Stimulated activated naive CD8-positive, alpha-beta T cell treated with anti-CD3 and anti-CD28 coated beads, Interleukin-15, Interleukin-2, amounts not matched to agents 100 ng/mL and 50 ng/mL, for 24 hours (primary cell): ENCODE measurements around the gene GP9.
A peak's percentile ranks its signal among the peaks of the same experiment; 100 is the strongest.
"Not testable (repeated sequence)": the region's sequence is repeated elsewhere in the genome, so short reads cannot be mapped to it uniquely, and the experiment has no call there.

Experiments used
- H3K27ac Mint-ChIP-seq: one replicate; pipeline ENCODE4 v1.8.0; 2021; ENCODE audit warnings: mild to moderate bottlenecking, mixed read lengths
- H3K27me3 Mint-ChIP-seq: one replicate; pipeline ENCODE4 v1.8.0; 2021; ENCODE audit warnings: mixed read lengths
- H3K36me3 Mint-ChIP-seq: one replicate; pipeline ENCODE4 v1.8.0; 2021; ENCODE audit warnings: low read depth, mixed read lengths
- H3K4me1 Mint-ChIP-seq: one replicate; pipeline ENCODE4 v1.8.0; 2021; ENCODE audit warnings: low read depth, mixed read lengths
- H3K4me3 Mint-ChIP-seq: one replicate; pipeline ENCODE4 v1.8.0; 2021; ENCODE audit warnings: mild to moderate bottlenecking, mixed read lengths
- H3K9me3 Mint-ChIP-seq: one replicate; pipeline ENCODE4 v1.8.0; 2021; ENCODE audit warnings: mixed read lengths

Gene GP9

GRCh38 chr3:129101370-129102138, 41.0 kb downstream of the GP9 start:
- peaks cover 67% of the 10 kb centered on the region for H3K4me1 Mint-ChIP-seq
- H3K9me3 Mint-ChIP-seq: no peaks in the 10 kb centered on the region
- H3K27me3 Mint-ChIP-seq: no peaks in the 10 kb centered on the region
- H3K36me3 Mint-ChIP-seq: peaks cover 44% of the 10 kb centered on the region
- no peak overlapping the region for H3K4me3 Mint-ChIP-seq
- peak overlapping the region; percentile 68 for H3K27ac Mint-ChIP-seq

DNA sequence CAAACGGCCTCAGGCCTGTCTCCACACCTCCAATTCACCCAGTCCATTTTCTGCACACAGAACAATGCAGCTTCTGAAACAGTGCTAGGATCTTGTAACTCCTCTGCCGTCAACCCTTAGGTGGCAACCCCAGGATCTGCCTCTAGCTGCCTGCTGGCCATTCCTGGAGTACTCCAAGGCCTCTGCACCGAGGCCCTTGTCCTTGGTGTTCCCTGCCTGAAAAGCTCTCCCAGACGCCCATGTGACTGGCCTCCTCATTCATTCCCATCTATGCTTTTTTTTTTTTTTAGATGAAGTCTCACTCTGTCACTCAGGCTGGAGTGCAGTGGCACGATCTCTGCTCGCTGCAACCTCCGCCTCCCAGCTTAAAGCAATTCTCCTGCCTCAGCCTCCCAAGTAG, 42.7 kb downstream of the GP9 start:
- Mint-ChIP-seq H3K36me3 (peaks cover 40% of the 10 kb centered on the region), H3K4me1 (peaks cover 69% of the 10 kb centered on the region), H3K9me3 (no peaks in the 10 kb centered on the region), H3K27ac (no peak overlapping the region), H3K4me3 (no peak overlapping the region), H3K27me3 (no peaks in the 10 kb centered on the region)

DNA sequence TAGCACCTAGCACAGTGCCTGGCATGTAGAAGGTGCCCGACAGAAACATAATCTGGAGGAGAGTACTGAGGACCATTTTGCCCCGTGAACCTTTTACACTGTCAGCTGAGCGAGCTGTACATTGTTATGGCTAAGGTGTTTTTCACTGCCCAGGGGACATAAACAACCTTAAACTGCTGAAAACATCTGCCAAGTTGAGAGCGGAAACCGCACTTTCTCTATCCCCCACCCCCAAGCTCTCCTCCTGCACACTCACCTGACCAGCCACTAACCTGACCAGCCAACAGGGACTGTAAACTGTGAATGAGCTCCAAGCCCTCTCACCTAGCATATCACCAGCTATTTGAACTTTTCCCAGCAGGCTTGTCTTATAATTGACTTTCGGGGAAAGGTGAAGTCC, 43.5 kb downstream of the GP9 start:
- Mint-ChIP-seq H3K9me3 (no peaks in the 10 kb centered on the region), H3K27ac (peak overlapping the region; percentile 64), H3K4me3 (no peak overlapping the region), H3K4me1 (peaks cover 73% of the 10 kb centered on the region), H3K27me3 (no peaks in the 10 kb centered on the region), H3K36me3 (peaks cover 43% of the 10 kb centered on the region)

GRCh38 chr3:129104498-129105079, 44.0 kb downstream of the GP9 start:
- Mint-ChIP-seq H3K27ac (peak overlapping the region; percentile 64), H3K36me3 (peaks cover 41% of the 10 kb centered on the region), H3K9me3 (no peaks in the 10 kb centered on the region), H3K4me1 (peaks cover 71% of the 10 kb centered on the region), H3K4me3 (no peak overlapping the region), H3K27me3 (no peaks in the 10 kb centered on the region)

DNA sequence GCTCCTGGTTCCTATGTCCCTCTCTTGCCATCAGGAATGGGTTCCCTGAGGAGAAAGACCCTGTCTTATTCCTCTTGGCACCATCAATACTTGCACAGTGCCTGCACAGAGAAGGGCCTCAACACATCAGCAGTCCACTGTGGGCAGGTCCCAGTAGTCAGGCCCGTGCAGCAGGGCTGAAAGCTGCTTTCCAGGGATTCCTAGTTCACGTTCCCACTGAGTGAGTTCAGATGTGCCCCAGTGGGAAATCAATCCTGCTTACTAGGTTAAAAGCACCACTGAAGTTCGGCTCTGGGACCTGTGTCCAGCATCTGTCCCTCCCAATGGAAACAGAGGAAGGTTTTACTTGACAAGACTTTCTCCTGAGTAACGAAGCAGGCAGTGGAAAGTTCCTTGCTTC, 45.3 kb downstream of the GP9 start:
- Mint-ChIP-seq H3K4me3 (no peak overlapping the region), H3K27me3 (no peaks in the 10 kb centered on the region), H3K36me3 (peaks cover 45% of the 10 kb centered on the region), H3K4me1 (peaks cover 72% of the 10 kb centered on the region), H3K9me3 (no peaks in the 10 kb centered on the region), H3K27ac (no peak overlapping the region)

- H3K27ac Mint-ChIP-seq: peak overlapping the region; percentile 65
These were observed 45.7 kb downstream of the GP9 start for GRCh38 chr3:129106320-129106719.

GRCh38 chr3:129106866-129107565, 46.4 kb downstream of the GP9 start:
- H3K9me3 Mint-ChIP-seq: no peaks in the 10 kb centered on the region
- H3K4me3 Mint-ChIP-seq: no peak overlapping the region
- H3K4me1 Mint-ChIP-seq: peaks cover 73% of the 10 kb centered on the region
- H3K36me3 Mint-ChIP-seq: peaks cover 43% of the 10 kb centered on the region
- no peaks in the 10 kb centered on the region for H3K27me3 Mint-ChIP-seq
- H3K27ac Mint-ChIP-seq: peak overlapping the region; percentile 76

More at GRCh38 chr3:129106320-129106719, 45.7 kb downstream of the GP9 start:
- Mint-ChIP-seq H3K36me3 (peaks cover 45% of the 10 kb centered on the region), H3K4me1 (peaks cover 73% of the 10 kb centered on the region), H3K9me3 (no peaks in the 10 kb centered on the region), H3K4me3 (no peak overlapping the region), H3K27me3 (no peaks in the 10 kb centered on the region)

DNA sequence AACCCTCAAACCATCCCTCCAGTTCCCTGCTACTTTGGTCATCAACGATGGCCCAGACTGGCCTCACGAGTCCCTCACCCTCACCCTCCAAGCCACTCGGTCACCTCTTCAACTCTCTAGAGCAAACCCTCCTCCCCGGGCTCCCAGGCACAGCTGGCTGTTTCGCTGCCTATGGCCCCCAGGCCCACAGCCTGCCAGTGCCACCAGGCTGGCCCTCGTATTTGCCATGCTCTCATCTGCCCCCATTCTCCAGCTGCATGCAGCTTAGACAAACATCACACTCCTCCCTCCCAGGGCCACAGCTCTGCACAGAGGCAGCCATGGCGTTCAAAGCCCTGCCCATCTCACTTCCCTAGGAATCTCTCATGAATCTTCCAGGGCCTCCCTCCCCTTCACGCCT, 47.2 kb downstream of the GP9 start:
- H3K36me3 Mint-ChIP-seq: peaks cover 43% of the 10 kb centered on the region
- peak overlapping the region; percentile 76 for H3K27ac Mint-ChIP-seq
- H3K4me3 Mint-ChIP-seq: no peak overlapping the region

DNA sequence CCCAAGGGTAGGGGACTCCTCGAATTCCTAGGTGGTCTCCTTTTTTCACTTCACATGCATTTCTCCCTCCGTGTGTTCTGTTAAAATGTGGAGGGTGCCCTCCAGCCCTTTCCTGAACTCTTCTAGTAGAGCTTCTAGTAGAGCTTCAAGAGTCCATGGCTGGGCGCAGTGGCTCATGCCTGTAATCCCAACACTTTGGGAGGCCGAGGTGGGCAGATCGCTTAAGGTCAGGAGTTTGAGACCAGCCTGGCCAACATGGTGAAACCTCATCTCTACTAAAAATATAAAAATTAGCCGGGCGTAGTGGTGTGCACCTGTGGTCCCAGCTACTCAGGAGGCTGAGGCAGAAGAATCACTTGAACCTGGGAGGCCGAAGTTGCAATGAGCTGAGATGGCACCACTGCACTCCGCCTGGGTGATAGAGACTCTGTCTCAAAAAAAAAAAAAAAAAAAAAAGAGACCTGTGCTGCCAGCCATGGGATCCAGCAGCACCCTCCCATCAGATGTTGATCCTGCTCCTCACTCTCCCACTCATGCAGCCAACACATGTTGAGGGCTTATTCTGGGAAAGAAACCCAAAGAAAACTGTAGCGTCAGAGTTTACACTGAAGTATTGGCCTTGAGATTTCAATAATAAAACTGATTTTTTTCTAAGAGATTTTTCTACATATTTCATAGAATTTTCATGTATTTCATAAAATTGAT, 50.6 kb downstream of the GP9 start:
- H3K36me3 Mint-ChIP-seq: peaks cover 57% of the 10 kb centered on the region
- H3K27me3 Mint-ChIP-seq, H3K9me3 Mint-ChIP-seq, H3K4me3 Mint-ChIP-seq: not testable (repeated sequence)
- peak overlapping the region; percentile 95 for H3K27ac Mint-ChIP-seq
- H3K4me1 Mint-ChIP-seq: peaks cover 87% of the 10 kb centered on the region

More for the DNA sequence above, 47.2 kb downstream of the GP9 start:
- Mint-ChIP-seq H3K27me3 (no peaks in the 10 kb centered on the region), H3K4me1 (peaks cover 79% of the 10 kb centered on the region), H3K9me3 (no peaks in the 10 kb centered on the region)
